Putamen (tissue), 1 donor: Measurements from ENCODE around the gene PCDHGC4.

ENCODE experiments used
- DNase-seq: peaks from one replicate; pipeline ENCODE4 v3.0.0-alpha.2; 2016; ENCODE audit warnings: low spot score

PCDHGC4 gene

DNA sequence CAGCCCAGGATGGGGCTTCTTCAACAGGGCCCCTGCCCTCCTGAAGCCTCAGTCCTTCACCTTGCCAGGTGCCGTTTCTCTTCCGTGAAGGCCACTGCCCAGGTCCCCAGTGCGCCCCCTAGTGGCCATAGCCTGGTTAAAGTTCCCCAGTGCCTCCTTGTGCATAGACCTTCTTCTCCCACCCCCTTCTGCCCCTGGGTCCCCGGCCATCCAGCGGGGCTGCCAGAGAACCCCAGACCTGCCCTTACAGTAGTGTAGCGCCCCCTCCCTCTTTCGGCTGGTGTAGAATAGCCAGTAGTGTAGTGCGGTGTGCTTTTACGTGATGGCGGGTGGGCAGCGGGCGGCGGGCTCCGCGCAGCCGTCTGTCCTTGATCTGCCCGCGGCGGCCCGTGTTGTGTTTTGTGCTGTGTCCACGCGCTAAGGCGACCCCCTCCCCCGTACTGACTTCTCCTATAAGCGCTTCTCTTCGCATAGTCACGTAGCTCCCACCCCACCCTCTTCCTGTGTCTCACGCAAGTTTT lies 27.6 kb downstream of the PCDHGC4 start:
- DNase-seq, result no peak

DNA sequence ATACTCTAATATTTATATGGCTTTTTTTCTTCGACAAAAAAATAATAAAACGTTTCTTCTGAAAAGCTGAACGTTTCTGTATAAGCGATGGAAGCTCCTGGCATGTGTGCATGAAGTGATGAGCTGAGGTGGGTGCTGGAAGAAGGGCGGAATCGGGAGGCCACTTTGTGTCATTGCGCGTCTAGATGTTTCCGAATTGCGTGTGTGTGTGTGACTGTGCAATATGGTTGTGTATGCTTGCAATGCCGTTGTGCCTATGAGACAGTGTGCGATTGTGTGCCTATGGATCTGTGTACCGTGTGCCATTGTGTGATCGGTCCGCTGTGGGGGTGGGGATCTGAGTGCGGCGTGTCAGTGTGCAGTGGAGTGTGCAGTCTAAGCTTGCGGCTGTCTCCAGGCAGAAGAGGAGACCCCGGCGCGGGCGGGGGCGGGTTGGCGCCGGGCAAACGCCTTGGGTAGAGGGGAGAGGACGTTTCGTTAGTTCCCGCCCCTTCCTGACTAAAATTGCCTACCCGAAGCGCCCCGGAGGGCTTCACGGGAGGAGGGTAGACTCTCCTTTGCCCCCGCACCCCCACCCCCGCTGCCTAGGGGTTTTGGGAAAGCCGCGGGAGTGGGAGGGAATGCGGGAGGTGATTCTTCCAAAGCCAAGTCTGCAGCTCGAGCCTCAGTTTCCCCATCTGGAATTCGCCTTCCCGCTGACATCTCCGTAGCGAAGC lies 28.2 kb downstream of the PCDHGC4 start:
- peak; percentile 53 for DNase-seq

DNA sequence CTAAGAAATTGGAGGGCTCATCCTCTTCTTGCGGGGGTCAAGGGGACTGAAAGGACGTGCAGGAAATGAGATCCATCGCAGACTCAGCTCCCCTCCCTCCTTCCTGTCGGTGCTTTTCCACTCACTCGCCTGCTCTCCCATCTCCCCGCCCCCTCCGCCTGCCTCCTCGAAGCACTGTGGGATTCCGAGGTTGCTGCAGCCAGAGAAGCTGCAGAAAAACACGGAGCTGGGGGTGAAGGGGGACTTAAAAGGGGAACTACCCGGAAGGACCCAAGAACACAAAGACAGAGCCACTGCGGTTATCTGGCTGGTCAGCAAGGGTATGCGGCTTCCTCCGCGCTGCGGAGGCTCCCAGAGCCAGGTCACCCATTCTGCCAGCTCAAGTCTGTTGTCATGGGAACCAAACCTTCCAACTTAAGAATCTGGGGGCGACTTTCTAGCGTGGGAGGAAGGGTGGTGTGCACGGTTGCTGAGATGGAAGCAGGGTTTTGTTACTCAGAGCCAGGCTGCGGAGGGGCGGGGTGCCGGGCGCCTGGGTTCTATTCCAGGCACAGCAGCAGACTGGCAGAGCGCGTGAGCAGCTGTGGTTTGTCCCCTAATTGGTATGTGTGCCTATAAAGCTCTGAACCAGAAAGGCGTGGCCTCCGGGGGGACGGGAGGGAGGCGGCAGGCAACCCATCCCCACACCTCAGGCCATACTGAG lies 28.9 kb downstream of the PCDHGC4 start:
- peak; percentile 89 for DNase-seq

DNA sequence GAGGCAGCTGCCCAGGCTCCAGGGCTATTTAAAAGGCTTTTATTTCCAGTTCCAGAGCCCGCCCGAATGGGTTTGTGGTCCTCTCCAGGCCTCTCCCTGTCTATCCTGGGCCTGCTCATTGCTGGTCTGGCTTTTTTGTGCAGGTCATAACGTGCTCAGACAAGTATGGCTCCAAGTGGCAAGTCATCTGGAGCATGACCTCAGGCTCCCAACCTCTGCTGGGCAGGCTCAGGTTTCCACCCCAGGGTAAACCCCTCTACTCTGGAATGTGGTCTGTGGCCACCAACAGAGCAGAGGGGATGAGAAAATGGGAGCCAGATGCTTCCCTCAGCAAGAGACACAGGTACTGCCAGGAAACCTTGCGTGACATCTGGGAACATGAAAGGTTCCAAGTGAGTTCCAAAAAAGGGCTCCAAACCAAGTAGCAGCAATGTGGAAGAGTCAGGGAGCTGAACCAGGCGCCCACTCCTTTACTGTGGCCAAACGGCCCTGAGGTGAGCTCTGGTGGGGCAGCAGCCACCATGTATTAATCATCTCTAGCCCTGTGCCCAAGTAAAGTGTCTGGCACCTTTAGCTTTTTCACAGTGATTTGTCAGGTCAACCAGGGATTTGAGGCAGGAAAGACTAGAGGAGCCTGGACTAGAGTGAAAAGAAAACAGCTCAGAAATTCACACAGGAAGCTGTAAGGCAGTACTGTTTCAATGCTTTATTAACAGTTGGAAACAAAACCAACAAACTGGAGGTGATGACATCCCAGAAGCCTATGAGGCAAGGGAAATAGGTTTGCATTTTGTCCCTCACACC lies 29.7 kb downstream of the PCDHGC4 start:
- no peak for DNase-seq

DNA sequence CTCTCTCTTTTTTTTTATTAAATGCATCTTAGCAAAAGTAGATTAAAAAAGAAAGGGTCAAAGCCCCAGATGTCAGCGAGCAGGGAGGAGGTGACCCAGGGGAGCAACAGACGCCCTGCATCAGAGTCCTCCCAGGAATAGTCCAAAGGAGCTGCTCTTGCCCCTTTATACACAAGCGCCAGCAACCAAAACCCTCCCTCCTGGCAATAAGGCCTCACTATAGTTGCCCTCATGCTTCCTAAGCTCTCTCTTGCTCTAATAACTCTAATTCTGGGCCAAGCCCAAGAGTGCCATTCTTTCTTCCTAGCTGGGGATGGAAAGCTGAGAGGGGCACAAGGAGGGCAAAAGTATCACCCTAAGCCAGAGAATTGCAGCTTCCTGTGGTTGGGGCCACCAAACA lies 30.3 kb downstream of the PCDHGC4 start:
- no peak for DNase-seq

DNA sequence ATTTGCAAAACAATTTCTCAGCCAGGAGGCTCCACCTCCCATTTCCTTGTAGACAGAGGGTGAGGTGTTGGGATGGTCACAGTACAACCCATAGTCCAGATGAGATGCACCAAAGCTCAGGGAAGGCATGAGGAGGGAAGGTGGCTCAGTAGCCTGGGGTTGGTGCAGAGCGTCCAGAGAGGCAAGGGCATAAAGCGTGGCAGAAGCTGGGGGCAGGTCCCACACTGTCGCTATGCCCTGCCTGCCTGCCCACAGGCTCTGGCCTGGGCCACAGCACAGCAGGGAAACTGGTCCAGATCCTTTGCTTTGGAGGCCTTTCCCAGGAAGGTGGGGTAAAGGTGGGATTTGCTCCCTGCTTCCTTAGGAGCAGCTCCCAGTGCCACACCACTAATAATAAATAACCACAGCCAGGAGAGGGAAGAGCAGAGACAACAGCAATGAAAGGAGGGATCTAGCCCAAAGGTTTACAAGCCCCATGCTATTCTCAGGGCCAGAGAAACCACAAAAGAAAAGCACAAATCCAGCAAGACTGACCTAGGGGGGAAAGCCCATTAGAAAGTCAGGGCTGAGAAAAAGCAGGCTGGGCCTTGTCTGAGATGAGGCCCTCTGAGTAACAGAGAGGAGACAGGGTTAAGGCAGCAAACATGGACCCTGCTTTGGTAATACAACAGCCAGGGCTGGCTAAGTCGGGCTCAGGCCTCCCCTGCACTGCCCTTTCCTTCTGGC lies 31.3 kb downstream of the PCDHGC4 start:
- DNase-seq, result no peak

DNA sequence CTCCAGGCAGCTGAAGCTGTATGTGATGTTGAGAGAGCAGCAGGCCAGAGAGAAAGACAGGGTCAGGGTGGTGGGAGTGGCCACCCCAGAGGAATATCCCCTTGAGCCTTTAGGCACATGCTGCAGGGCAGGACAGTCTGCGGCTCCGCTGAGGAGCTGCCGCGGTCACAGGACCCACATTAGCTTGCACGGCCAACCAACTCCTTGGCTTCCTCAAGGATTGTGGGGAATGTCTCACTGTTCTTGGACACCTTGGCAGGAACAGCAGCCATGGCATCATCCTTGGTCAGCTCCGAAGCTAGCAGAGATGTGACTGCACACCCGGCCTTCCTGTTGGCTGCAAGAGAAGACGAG lies 31.8 kb downstream of the PCDHGC4 start:
- no peak for DNase-seq

DNA sequence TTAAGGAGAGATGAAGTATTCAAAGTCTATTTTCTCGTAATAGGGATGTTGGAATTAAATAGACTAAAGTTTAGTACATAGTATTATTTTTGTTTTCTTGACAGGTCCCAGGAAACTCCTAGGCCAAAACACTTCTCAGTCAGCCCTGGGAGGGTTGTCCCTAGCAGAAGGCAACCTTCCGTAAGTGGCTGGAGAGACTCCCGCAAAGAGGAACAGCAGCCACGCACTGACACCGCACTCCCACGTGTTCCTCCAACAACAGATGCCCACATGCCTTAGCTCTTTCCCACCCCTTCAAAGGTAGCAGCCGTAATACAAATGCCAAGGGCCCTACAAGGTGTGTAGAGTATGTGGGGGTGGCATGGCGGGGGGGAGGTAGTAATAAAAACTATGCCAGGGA lies 32.5 kb downstream of the PCDHGC4 start:
- DNase-seq, result no peak

DNA sequence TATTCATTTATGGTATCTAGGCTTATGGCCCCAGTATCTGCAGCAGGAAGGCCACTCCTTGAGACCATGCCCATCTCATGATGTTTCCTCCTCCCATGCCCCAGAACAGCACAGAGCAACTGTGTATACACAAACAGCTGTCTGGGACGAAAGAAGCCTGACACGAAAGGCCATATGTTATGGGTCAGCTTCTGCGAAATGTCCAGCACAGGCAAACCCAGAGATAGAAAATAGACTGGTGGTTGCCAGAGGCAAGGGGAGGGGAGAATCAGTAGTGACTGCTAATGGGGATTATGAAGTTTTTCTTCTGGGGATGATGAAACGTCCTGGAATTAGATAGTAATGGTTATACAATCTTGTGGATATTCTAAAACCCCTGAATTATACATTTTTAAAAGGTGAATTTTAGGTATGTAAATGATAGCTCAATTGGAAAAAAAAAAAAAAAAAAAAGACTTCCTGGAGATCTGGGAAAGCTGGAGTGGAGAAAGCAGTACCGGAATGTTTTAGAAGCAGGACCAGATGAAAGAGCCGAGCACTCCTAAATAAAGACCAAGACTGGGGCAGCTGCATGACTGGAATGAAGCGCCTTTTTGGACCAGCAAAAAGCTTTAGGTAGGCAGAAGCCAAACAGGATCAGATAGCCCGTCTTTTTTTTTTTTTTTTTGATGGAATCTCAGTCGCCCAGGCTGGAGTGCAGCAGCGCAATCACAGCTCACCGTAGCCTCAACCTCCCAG lies 33.2 kb downstream of the PCDHGC4 start:
- no peak for DNase-seq

DNA sequence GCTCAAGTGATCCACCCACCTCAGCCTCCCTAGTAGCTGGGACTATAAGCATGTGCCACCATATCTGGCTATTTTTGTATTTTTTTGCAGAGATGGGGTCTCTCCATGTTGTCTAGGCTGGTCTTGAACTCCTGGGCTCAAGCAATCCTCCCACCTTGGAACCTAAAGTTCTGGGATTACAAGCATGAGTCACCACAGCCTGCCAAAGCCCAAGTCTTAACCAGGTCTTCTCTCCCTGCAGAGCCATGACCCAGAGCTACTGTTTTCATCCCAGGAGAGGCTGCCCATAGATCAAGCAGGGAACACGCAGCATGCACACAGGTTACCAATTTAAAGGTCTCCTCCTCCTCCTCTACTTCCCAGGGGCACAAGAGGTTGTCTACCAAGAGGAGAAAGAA lies 33.8 kb downstream of the PCDHGC4 start:
- DNase-seq, result no peak

DNA sequence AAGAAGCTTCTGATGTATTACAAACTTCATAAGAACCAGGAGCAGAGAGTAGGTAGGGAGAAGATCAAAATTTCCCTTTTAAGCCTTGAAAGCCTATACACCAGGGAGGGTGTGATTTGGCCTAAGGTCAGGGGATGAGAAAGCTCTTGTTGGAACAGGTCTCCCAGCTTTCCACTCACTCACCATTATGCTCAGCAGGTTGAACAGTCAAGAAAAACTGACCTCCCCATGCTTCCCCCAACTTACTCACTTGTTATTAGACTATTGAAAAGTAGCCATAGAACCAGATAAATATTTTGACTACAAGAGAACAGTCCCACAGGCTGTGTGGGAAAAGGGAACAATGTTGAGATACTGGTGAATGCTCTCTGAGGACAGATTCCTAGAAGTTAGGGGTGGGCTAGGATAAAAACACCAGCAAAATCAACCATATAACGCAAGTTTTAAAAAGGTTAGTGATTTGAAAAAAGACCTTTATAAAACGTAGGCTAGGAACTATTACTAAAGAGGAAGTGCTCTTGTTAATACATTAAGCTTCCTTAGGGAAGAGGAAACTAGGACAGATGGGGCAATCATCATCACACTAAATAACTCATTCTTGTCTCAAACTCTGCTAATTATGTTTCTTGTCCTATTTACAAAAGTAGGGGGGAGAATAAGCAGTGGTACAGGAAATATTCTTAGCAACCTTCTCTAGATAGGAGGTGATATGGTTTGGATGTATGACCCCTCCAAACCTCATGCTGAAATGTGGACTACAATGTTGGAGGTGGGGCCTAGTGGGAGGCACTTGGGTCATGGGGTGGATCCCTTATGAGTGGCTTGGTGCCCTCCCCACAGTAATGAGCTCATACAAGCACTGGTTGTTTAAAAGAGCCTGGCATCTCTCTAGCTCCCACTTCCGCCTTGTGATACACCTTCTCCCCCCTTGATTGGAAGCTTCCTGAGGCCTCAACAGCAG lies 35.1 kb downstream of the PCDHGC4 start:
- DNase-seq, result no peak

DNA sequence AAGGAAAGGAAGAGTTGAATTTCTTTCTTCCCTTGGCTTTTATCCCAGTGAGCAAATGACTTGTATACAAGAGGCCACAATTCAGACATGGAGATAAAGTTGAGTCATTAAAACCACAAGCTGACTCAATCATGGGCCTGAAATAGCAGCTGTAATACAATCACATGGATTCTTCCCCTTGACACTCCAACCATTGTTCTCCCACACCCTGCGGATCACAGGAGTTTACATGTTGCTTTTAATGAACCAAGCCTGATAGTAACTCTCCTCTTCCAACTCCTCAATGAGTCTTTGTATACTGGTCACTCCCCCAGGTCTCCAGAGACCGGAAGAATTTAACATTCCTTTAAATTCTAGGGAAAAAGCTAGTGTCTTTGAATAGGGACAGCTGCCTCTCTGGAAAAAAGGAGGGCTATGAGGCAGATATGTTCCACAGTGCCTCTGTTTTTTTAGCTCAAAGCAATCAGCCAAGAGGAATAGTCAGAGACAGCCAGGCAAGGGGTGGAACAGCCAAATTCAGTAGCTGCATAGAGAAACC lies 36.5 kb downstream of the PCDHGC4 start:
- DNase-seq, result peak; percentile 85

DNA sequence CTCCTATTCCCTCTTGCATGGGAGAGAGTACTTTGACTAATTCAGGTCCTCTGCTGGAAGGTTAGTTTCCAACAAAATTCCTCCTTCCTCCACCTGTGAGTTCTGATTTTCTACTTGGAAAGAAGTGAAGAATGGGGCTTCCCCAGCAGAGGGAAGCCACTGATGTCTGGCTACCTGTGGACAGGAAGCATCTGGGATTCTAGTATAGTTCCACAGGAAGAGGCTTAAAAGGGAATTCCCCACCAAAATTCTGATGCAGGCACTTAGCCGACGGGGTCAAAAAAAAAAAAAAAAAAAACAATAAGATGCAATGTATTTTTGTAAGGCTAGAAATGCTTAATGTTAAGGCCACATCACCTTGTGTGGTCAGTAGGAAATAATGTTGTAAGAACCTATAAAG lies 37.5 kb downstream of the PCDHGC4 start:
- DNase-seq, result no peak

DNA sequence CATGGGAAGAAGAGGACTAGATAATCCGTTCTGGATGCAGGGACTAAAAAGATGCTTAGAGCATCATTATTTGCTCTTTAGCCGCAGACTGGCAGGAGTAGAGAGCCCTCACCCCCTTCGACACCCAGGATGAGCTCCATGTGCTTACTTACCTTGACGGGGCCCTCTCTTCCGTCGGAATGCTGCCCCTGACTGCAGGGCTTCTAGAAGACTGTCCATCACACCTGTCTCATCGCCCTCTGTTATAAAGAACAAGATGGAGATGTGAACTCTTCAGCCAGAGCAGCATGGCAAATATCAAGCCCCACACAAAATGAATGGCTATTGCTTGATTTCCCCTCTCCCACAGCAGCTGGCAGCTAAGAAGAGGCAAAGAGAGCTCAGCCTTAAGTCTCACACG lies 39.2 kb downstream of the PCDHGC4 start:
- DNase-seq, result no peak

DNA sequence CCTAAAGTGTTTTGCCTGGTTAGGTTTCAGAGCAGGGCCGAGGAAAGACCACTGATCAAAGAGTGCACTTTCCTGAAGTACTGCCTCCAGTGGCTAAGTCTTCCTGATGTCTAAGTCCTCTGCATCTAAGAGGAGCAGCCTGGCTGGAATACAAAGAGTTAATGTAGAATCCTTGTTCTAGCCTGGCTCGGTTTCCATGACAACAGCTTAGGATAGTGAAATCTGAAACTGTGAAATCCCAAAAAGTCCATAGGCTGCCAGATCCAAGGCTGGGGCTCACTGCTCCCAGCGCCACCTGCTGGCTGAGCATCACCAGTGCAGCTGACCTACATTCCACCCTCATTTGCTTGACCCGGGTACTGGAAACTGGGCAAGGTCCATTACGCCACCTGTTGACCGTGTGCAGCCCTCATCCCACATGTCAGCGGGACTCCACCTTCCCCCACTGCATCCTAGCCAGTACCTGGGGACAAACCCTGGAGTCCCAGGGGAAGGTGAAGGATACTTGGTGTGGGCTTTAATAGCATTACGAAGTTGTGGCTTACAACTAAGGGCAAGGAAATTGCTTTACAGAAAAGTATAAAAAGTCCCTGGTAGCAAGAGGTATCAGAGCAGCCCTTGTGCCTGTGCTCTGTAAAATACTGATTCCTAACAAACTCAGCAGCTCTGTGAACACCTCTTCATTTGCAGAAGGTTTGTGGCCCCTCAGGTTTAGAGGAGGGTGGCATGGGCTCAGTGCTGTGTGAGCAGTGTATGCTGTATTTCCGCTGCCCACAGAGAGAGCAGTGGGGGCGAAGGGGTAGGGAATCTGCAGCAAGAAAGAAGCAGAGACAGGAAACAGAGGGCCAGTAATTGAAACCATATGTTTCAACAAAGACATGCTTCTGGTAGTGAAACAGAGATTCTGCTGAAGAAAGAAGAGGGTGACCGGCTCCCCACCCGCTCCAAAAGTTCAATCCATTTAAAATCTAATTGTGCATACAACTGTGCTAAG lies 40.1 kb downstream of the PCDHGC4 start:
- DNase-seq, result peak; percentile 89

DNA sequence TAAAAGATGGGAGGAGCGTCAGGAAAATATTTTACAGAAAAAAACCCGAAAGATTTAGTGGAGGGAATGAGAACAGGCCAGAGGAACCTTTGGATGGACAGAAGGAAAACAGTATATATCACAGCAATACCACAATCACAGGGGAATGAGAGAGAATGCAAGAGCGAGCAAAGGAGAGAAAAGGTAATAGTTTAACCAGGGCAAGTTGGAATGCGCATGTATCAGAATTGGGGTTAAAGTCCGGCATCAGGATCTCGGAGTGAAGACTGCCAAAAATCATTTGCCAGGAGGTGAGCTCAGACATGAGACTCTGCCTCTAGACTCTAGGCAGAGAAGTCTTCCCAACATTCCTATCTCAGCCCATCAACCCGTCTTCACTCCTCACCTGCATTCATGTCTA lies 40.8 kb downstream of the PCDHGC4 start:
- DNase-seq, result no peak

DNA sequence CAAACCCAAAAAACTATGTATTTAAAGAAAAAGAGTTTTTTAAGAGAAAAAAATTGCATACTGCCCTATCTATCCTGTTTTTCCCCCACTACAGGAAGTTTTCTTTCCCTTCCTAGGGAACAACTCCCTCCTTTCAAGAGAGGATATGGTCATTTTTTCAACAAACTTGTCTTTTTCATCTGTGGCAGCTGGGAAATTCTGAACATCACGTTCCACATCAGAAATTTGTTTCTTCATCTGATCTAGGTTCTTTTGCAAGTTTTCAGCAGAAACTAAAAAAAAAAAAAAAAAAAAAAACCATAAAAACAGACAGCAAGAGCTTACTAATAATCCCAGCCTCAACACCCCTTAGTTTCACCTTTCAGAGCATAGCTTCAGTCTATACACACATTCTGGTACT lies 42.6 kb downstream of the PCDHGC4 start:
- DNase-seq, result no peak

DNA sequence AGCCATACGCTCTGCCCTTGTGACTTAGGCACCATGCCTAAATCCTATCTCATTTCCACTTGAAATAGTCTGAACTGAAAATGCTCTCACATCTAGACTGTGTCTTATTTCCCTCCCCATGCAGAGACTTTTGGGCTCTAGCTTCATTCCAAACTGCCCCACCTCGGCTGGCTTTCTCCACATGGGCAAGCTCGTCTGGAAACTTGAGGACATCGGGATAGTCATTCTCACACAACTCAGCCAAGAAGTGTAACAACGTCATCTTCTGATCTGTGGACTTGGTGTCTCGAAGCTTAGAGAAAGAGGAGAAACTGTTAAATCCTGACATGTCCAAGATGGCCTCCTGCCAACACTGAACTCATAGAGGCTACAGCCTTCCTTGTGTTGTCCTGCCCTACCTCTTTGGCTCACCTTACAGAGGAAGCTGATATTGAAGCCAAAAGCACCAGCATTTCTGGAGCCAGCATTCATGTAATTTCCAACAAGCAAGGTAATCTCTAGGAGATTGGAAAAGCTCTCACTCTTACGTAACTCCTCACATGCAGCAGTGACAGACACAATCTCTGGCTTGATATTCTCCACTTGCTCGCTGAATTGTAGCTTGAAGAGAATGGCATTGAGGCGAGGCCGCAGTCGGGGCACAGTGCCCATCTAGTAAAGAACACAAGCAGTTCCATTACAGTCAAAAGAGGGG lies 43.6 kb downstream of the PCDHGC4 start:
- DNase-seq, result no peak
